ENCODE data around the gene AQP6.

AQP6 gene

DNA sequence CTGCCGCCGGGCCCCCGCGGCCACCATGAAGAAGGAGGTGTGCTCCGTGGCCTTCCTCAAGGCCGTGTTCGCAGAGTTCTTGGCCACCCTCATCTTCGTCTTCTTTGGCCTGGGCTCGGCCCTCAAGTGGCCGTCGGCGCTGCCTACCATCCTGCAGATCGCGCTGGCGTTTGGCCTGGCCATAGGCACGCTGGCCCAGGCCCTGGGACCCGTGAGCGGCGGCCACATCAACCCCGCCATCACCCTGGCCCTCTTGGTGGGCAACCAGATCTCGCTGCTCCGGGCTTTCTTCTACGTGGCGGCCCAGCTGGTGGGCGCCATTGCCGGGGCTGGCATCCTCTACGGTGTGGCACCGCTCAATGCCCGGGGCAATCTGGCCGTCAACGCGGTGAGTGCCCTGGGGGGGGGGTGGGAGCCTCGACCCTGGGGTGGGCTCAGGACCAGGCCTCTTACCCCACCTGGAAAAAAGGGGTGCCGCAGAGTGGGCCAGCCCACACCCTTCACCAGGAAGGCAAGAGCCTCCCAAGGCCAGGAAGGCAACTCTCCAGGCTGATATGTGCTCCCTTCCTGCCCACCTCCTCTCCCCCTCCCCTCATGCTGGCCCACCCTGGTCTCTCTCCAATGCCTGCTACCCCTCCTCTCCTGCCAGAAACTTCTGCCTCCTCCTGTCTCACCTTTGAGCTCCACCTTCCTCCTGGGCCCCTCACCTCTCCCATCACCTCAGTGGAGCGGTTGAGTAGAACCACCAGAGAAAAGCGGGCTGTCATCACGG is 10.6 kb upstream of the AQP6 start:
- TF ChIP-seq, protein P1, sequence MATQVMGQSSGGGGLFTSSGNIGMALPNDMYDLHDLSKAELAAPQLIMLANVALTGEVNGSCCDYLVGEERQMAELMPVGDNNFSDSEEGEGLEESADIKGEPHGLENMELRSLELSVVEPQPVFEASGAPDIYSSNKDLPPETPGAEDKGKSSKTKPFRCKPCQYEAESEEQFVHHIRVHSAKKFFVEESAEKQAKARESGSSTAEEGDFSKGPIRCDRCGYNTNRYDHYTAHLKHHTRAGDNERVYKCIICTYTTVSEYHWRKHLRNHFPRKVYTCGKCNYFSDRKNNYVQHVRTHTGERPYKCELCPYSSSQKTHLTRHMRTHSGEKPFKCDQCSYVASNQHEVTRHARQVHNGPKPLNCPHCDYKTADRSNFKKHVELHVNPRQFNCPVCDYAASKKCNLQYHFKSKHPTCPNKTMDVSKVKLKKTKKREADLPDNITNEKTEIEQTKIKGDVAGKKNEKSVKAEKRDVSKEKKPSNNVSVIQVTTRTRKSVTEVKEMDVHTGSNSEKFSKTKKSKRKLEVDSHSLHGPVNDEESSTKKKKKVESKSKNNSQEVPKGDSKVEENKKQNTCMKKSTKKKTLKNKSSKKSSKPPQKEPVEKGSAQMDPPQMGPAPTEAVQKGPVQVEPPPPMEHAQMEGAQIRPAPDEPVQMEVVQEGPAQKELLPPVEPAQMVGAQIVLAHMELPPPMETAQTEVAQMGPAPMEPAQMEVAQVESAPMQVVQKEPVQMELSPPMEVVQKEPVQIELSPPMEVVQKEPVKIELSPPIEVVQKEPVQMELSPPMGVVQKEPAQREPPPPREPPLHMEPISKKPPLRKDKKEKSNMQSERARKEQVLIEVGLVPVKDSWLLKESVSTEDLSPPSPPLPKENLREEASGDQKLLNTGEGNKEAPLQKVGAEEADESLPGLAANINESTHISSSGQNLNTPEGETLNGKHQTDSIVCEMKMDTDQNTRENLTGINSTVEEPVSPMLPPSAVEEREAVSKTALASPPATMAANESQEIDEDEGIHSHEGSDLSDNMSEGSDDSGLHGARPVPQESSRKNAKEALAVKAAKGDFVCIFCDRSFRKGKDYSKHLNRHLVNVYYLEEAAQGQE (IDR thresholded peaks at IDR 0.05; ENCODE audit: low read depth): no peak
- TF ChIP-seq CREB1 (IDR thresholded peaks at IDR 0.05; ENCODE audit: low read depth): no peak
- no peak for TF ChIP-seq EP300 (IDR thresholded peaks at IDR 0.05; ENCODE audit: borderline replicate concordance)
- TF ChIP-seq CEBPB (IDR thresholded peaks at IDR 0.05): no peak
- no peak for TF ChIP-seq ZBTB7A (IDR thresholded peaks at IDR 0.05; ENCODE audit: low read depth)
- no peak for TF ChIP-seq NFIC (IDR thresholded peaks at IDR 0.05)
- no peak for TF ChIP-seq YY1 (IDR thresholded peaks at IDR 0.05; ENCODE audit: low read depth)
- no peak for TF ChIP-seq TEAD4 (IDR thresholded peaks at IDR 0.05)
- TF ChIP-seq TAF1 (IDR thresholded peaks at IDR 0.05; ENCODE audit: low read depth): no peak

DNA sequence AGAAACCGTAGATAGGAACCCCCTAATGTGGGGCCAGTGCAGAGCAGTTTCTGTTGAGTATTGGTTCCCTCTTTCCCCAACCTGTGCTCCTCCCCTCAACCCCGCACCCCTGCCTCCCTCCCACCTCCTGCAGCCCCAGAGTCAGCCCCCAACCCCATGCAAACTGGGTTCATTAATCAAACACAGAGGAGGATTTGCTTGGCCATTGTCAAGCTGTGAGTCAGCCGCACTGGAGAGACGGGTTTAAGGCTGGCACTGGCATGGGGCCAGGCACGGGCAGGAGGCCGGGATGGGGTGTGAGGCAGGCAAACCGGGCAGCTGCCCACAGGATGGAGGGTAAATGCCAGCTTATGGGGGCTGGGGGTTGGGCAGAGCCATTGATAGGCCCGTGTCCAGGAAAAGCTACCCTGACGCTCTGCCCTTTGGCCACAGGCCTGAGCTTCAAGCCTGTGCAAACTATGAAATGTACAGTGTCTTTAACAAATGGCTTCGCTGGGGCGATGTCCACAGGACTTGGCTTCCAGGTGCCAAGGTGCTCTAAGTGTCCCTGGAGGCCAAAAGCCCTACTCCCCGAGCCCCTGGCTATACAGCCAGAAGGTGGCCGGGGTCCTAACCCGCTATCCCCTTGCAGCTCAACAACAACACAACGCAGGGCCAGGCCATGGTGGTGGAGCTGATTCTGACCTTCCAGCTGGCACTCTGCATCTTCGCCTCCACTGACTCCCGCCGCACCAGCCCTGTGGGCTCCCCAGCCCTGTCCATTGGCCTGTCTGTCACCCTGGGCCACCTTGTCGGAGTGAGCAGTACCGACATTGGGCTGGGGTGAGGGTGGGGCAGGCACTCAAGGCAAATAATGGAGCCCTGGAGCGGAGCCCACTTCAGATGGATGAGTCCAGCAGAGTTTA is 9.6 kb upstream of the AQP6 start:
- peak; percentile 34; the same call in 1 of the 2 replicates for TF ChIP-seq RAD21 (IDR thresholded peaks at IDR 0.05; ENCODE audit: low read depth)
- TF ChIP-seq TCF12 (IDR thresholded peaks at IDR 0.05; ENCODE audit: low read depth): peak; percentile 98
- TF ChIP-seq FOXM1 (IDR thresholded peaks at IDR 0.05; ENCODE audit: borderline replicate concordance, low read depth): no peak; the same call in none of the 2 replicates
- TF ChIP-seq, protein P2, sequence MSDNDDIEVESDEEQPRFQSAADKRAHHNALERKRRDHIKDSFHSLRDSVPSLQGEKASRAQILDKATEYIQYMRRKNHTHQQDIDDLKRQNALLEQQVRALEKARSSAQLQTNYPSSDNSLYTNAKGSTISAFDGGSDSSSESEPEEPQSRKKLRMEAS (IDR thresholded peaks at IDR 0.05): peak; percentile 97
- TF ChIP-seq, protein P1 (IDR thresholded peaks at IDR 0.05; ENCODE audit: low read depth): no peak
- TF ChIP-seq, protein P3, sequence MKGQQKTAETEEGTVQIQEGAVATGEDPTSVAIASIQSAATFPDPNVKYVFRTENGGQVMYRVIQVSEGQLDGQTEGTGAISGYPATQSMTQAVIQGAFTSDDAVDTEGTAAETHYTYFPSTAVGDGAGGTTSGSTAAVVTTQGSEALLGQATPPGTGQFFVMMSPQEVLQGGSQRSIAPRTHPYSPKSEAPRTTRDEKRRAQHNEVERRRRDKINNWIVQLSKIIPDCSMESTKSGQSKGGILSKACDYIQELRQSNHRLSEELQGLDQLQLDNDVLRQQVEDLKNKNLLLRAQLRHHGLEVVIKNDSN (IDR thresholded peaks at IDR 0.05): peak; percentile 53; the same call in 1 of the 2 replicates
- peak; percentile 100 for TF ChIP-seq NFIC (IDR thresholded peaks at IDR 0.05)
- TF ChIP-seq EP300 (IDR thresholded peaks at IDR 0.05; ENCODE audit: borderline replicate concordance): peak; percentile 98
- peak; percentile 54; the same call in 1 of the 2 replicates for TF ChIP-seq CEBPB (IDR thresholded peaks at IDR 0.05)
- TF ChIP-seq EGR1 (IDR thresholded peaks at IDR 0.05): 0 out of 2 replicates have a peak, but pooled peaks have one; percentile 26
- TF ChIP-seq ZBTB7A (IDR thresholded peaks at IDR 0.05; ENCODE audit: low read depth): peak; percentile 99
- TF ChIP-seq TEAD4 (IDR thresholded peaks at IDR 0.05): peak; percentile 92
- TF ChIP-seq YY1 (IDR thresholded peaks at IDR 0.05; ENCODE audit: low read depth): peak; percentile 81
- no peak for TF ChIP-seq CREB1 (IDR thresholded peaks at IDR 0.05; ENCODE audit: low read depth)
- peak; percentile 39; the same call in 1 of the 2 replicates for TF ChIP-seq TAF1 (IDR thresholded peaks at IDR 0.05; ENCODE audit: low read depth)

DNA sequence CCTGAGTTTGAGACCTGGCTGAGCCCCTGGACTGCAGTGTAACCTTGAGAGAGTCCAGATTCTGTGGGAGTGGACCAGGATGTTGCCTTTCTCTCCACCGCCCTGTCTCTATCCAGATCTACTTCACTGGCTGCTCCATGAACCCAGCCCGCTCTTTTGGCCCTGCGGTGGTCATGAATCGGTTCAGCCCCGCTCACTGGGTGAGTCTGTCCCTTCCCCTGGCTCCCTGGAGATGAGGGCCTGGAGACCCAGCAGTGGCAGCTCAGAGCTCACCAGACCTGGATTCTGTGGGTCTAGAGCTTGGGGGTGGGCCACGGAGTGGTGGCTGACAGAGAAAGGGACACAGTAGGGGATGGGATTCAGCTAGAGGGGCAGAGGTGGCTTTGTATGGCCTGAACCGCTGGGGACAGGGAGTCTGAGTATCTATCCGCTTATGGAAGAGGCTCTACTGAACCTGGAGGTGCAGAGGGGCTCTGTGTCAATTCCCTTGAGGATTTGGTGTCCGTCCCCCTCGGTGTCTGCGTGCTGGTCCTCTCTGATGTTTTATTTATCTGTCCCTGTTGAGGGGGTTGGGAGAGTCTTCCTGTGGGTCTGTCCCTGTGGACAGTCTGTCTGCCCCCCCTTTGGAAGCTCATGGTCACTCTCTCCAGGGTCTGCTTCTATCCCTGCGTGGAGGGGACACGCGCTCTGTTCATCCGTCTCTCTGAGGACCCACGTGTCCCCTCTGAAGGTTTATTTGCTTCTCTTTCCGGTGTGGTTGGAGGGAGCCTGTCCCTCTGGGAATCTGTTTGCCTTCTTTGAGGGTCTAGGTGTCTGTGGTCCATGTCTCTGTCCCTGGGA is 8.6 kb upstream of the AQP6 start:
- TF ChIP-seq EGR1 (IDR thresholded peaks at IDR 0.05) (no peak), TEAD4 (IDR thresholded peaks at IDR 0.05) (no peak), FOXM1 (IDR thresholded peaks at IDR 0.05; ENCODE audit: borderline replicate concordance, low read depth) (no peak), CEBPB (IDR thresholded peaks at IDR 0.05) (no peak), RAD21 (IDR thresholded peaks at IDR 0.05; ENCODE audit: low read depth) (no peak), TCF12 (IDR thresholded peaks at IDR 0.05; ENCODE audit: low read depth) (no peak), CREB1 (IDR thresholded peaks at IDR 0.05; ENCODE audit: low read depth) (no peak), TAF1 (IDR thresholded peaks at IDR 0.05; ENCODE audit: low read depth) (no peak), ZBTB7A (IDR thresholded peaks at IDR 0.05; ENCODE audit: low read depth) (no peak), YY1 (IDR thresholded peaks at IDR 0.05; ENCODE audit: low read depth) (no peak), NFIC (IDR thresholded peaks at IDR 0.05) (no peak), EP300 (IDR thresholded peaks at IDR 0.05; ENCODE audit: borderline replicate concordance) (no peak)
- TF ChIP-seq, protein P3 (IDR thresholded peaks at IDR 0.05): no peak
- TF ChIP-seq, protein P1 (IDR thresholded peaks at IDR 0.05; ENCODE audit: low read depth): no peak
- TF ChIP-seq, protein P2 (IDR thresholded peaks at IDR 0.05): no peak
